Suprapubic skin (tissue), 4 donors: ENCODE results near the gene RERE. TPM values are rescaled to one million over a fixed set of nuclear protein-coding genes. Genes with fewer than 3 reads are reported as not detected.
"Not testable (repeated sequence)": the region's sequence is repeated elsewhere in the genome, so short reads cannot be mapped to it uniquely, and the experiment has no call there.

Experiments
- DNase-seq, 2 donors: peaks; one replicate each; pipeline ENCODE4 v3.0.0-alpha.2; 2019; ENCODE audit warnings: low spot score in 2 of 2
- H3K27ac ChIP-seq: fragments of 200-600 bp; sonication (generic); one replicate; pipeline ENCODE4 v1.5.1; 2019
- H3K27me3 ChIP-seq: fragments of 200-600 bp; sonication (generic); one replicate; pipeline ENCODE4 v1.5.1; 2019
- H3K36me3 ChIP-seq: fragments of 200-600 bp; sonication (generic); one replicate; pipeline ENCODE4 v1.5.1; 2019
- H3K4me1 ChIP-seq: fragments of 200-600 bp; sonication (generic); one replicate; pipeline ENCODE4 v1.5.1; 2019
- H3K4me3 ChIP-seq: fragments of 200-600 bp; sonication (generic); one replicate; pipeline ENCODE4 v1.5.1; 2019; ENCODE audit warnings: mild to moderate bottlenecking
- H3K9me3 ChIP-seq: fragments of 200-600 bp; sonication (generic); one replicate; pipeline ENCODE4 v1.5.1; 2019
- EP300 ChIP-seq: sonication (generic); formaldehyde crosslinking; IDR thresholded peaks from one replicate; pipeline ENCODE4 v1.6.1; 2017; ENCODE audit warnings: antibody characterized with exemption
- POLR2A ChIP-seq, 2 donors: fragments of 450-650 bp; IDR thresholded peaks; one replicate each; pipeline ENCODE4 v1.6.1; 2017; ENCODE audit warnings: antibody characterized with exemption in 2 of 2, mild to moderate bottlenecking in 2 of 2, moderate library complexity in 2 of 2
- POLR2AphosphoS5 ChIP-seq, 3 donors: sonication (generic); formaldehyde crosslinking; IDR thresholded peaks; one replicate each; pipeline ENCODE4 v1.6.1; 2017; ENCODE audit warnings: antibody characterized with exemption in 3 of 3
- WGBS: methylation state at CpG from one replicate; pipeline ENCODE4 v1.1.5; 2018; 5-methylcytosine and 5-hydroxymethylcytosine counted together
- total RNA-seq, 4 donors: library from RNA; depleted of rRNA; stranded (reverse); fragments of >200 nt; gene quantifications; one replicate each; pipeline ENCODE4 v1.1.0, GENCODE V29; 2016
- TF ChIP-seq, protein P1 (sequence below), 2 donors: fragments of 200-600 bp in 1 of 2; fragments of 450-650 bp in 1 of 2; sonication (generic) in 1 of 2; IDR thresholded peaks; one replicate each; pipeline ENCODE4 v1.5.1; 2016 to 2019; ENCODE audit warnings: antibody characterized with exemption in 2 of 2, mild to moderate bottlenecking in 1 of 2, moderate library complexity in 1 of 2

The RERE gene
- total RNA-seq, 4 donors from 2014 or later, result 43.4 to 113 (median 83.3) TPM

DNA sequence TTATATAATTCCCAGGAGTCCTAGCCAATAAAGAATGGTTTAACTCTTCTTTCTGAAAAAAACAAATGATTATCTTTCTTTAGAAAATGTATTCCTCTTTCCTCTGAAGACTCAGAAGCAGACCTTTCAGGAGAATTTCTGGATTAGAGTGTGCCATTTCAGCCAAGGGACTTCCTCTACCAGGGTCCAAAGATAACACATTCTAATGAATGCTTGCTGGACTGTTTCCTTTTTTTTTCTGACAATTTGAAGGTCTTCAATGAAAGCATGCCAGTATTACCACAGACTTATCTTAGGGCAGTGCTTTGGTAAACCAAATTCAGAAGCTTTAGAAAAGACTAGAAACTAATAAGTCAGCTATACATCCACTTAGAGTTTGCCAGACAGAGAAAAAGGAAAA lies 80.5 kb downstream of the RERE start:
- TF ChIP-seq POLR2AphosphoS5 (IDR thresholded peaks at IDR 0.05) (no peak), POLR2A (IDR thresholded peaks at IDR 0.05) (no peak), EP300 (no peak)
- TF ChIP-seq, protein P1, sequence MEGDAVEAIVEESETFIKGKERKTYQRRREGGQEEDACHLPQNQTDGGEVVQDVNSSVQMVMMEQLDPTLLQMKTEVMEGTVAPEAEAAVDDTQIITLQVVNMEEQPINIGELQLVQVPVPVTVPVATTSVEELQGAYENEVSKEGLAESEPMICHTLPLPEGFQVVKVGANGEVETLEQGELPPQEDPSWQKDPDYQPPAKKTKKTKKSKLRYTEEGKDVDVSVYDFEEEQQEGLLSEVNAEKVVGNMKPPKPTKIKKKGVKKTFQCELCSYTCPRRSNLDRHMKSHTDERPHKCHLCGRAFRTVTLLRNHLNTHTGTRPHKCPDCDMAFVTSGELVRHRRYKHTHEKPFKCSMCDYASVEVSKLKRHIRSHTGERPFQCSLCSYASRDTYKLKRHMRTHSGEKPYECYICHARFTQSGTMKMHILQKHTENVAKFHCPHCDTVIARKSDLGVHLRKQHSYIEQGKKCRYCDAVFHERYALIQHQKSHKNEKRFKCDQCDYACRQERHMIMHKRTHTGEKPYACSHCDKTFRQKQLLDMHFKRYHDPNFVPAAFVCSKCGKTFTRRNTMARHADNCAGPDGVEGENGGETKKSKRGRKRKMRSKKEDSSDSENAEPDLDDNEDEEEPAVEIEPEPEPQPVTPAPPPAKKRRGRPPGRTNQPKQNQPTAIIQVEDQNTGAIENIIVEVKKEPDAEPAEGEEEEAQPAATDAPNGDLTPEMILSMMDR (IDR thresholded peaks at IDR 0.05), result no peak
- no peak overlapping the region for H3K4me3 ChIP-seq
- H3K4me1 ChIP-seq, result no peaks in the 10 kb centered on the region
- H3K27ac ChIP-seq, result no peak overlapping the region
- H3K36me3 ChIP-seq, result no peaks in the 10 kb centered on the region
- no peak for DNase-seq
- H3K9me3 ChIP-seq, result peaks cover 5% of the 10 kb centered on the region
- no peaks in the 10 kb centered on the region for H3K27me3 ChIP-seq

DNA sequence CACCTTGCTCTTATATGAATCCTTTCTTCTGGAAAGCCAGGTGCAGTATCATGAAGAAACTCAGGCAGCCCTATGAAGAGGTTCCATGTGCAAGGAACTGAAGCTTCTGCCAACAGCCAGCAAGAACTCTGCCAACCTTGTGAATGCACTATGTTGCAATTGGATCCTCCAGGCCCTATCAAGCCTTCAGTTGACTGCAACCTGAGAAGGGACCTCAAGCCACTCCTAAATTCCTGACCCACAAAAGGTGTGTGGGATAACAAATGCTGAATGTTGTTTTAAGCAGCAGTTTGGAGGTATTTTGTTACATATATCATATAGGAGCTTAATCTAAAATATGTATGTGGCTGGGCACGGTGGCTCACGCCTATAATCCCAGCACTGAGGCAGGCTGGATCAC lies 84.0 kb downstream of the RERE start:
- H3K4me1 ChIP-seq, result no peaks in the 10 kb centered on the region
- TF ChIP-seq, protein P1 (IDR thresholded peaks at IDR 0.05), result no peak
- H3K27ac ChIP-seq, result no peak overlapping the region
- no peak overlapping the region for H3K4me3 ChIP-seq
- H3K27me3 ChIP-seq, result no peaks in the 10 kb centered on the region
- H3K9me3 ChIP-seq, result peaks cover 6% of the 10 kb centered on the region
- no peaks in the 10 kb centered on the region for H3K36me3 ChIP-seq
- no peak for DNase-seq
- 52% methylated on average over 2 of the region's 2 CpGs for WGBS

DNA sequence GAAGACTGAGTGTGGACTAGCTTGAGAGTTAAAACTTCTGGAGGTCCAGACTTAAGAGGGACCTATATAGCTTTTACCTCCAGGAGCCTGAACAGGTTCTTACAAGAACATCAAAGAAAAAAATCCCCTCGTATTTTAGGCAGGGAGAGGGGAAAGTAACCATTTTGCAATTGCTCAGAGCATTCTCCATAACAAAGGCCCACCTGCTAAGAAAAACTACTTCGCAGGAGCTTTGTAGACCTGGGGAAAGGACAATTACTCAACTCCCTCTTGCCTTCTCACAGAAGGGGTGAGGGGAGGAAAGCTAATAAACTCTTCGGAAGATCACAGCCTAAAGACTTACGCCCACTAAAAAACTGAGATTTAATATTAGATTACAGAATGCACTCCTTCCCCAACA lies 86.3 kb downstream of the RERE start:
- Histone ChIP-seq H3K4me3 (no peak overlapping the region), H3K4me1 (peaks cover 15% of the 10 kb centered on the region), H3K36me3 (no peaks in the 10 kb centered on the region), H3K27ac (no peak overlapping the region), H3K9me3 (peaks cover 6% of the 10 kb centered on the region), H3K27me3 (no peaks in the 10 kb centered on the region)
- no peak for DNase-seq
- 92% methylated on average over 4 of the region's 4 CpGs for WGBS
- TF ChIP-seq, protein P1 (IDR thresholded peaks at IDR 0.05), result no peak
- TF ChIP-seq POLR2A (IDR thresholded peaks at IDR 0.05) (no peak), POLR2AphosphoS5 (IDR thresholded peaks at IDR 0.05) (no peak), EP300 (no peak)

- 78% methylated on average over 3 of the region's 3 CpGs for WGBS
- DNase-seq, result no peak
- Histone ChIP-seq H3K36me3 (no peaks in the 10 kb centered on the region), H3K4me1 (peaks cover 16% of the 10 kb centered on the region), H3K4me3 (no peak overlapping the region), H3K27me3 (no peaks in the 10 kb centered on the region), H3K9me3 (peaks cover 6% of the 10 kb centered on the region), H3K27ac (no peak overlapping the region)
- TF ChIP-seq, protein P1 (IDR thresholded peaks at IDR 0.05), result no peak
- no peak for TF ChIP-seq EP300
- TF ChIP-seq POLR2A (IDR thresholded peaks at IDR 0.05), result no peak
- no peak for TF ChIP-seq POLR2AphosphoS5 (IDR thresholded peaks at IDR 0.05)
Observed at GRCh38 chr1:8728464-8728863, 89.0 kb downstream of the RERE start.

GRCh38 chr1:8727809-8728213 lies 89.6 kb downstream of the RERE start:
- Histone ChIP-seq H3K4me3 (no peak overlapping the region), H3K9me3 (peaks cover 6% of the 10 kb centered on the region), H3K27ac (no peak overlapping the region), H3K36me3 (no peaks in the 10 kb centered on the region), H3K4me1 (peaks cover 16% of the 10 kb centered on the region), H3K27me3 (no peaks in the 10 kb centered on the region)
- 47% methylated on average over 4 of the region's 4 CpGs for WGBS
- DNase-seq, result no peak
- TF ChIP-seq POLR2AphosphoS5 (IDR thresholded peaks at IDR 0.05) (no peak), POLR2A (IDR thresholded peaks at IDR 0.05) (no peak), EP300 (no peak)
- TF ChIP-seq, protein P1 (IDR thresholded peaks at IDR 0.05), result no peak

DNA sequence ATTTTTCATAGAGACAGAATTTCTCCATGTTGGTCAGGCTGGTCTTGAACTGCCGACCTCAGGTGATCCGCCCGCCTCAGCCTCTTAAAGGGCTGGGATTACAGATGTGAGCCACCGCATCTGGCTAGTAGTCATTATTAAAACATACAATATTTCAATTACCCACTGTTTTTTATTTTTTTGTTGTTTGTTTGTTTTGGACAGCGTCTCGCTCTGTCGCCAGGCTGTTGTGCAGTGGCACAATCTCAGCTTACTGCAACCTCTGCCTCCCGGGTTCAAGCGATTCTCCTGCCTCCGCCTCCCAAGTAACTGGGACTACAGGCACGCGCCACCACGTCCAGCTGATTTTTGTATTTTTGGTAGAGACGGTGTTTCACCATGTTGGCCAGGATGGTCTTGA lies 90.1 kb downstream of the RERE start:
- DNase-seq, H3K27me3 ChIP-seq, H3K27ac ChIP-seq, H3K36me3 ChIP-seq, H3K9me3 ChIP-seq, H3K4me3 ChIP-seq: not testable (repeated sequence)
- 93% methylated on average over 14 of the region's 14 CpGs for WGBS
- H3K4me1 ChIP-seq, result peaks cover 16% of the 10 kb centered on the region

- H3K27ac ChIP-seq, H3K4me3 ChIP-seq, H3K27me3 ChIP-seq, H3K36me3 ChIP-seq, H3K9me3 ChIP-seq, DNase-seq: not testable (repeated sequence)
- H3K4me1 ChIP-seq, result peaks cover 16% of the 10 kb centered on the region
- WGBS, result 57% methylated on average over 7 of the region's 7 CpGs
Observed at GRCh38 chr1:8726801-8727186, 90.6 kb downstream of the RERE start.
